ENCODE data around the gene LAMTOR5. TPM values are rescaled to one million over a fixed set of nuclear protein-coding genes. Genes with fewer than 3 reads are reported as not detected.
"Not testable (repeated sequence)": the region's sequence is repeated elsewhere in the genome, so short reads cannot be mapped to it uniquely, and the experiment has no call there.

LAMTOR5 gene
- total and polyA plus RNA-seq, 12 donors = 209 to 506 (median 248) TPM

GRCh38 chr1:110408488-110408887, 994 bp upstream of the LAMTOR5 start:
- 84 to 85% methylated on average over 8 of the region's 8 CpGs for WGBS, 2 donors
- no peak for ATAC-seq
- intact Hi-C loops (cut with DNase I) = loop anchor here in 6 of 10 donors (5.0 to 10.0 kb wide), 5 partner anchors 66 to 371 kb away; partner anchors contain the start of genes RBM15 (in 3 of the 6) and KCNC4 (in 1 of the 6)
- H3K27me3 ChIP-seq = no peaks in the 10 kb centered on the region
- no peak for TF ChIP-seq CTCF (IDR thresholded peaks at IDR 0.05)
- H3K4me3 ChIP-seq = peak overlapping the region in 8 of 10 donors; percentile 65 to 99 (median 80)
- no peak for DNase-seq
- H3K4me1 ChIP-seq = peaks cover 6 to 38% (median 25%) of the 10 kb centered on the region in 9 donors
- no peaks in the 10 kb centered on the region for H3K9me3 ChIP-seq
- peak overlapping the region in 7 of 10 donors; percentile 87 to 98 (median 95) for H3K27ac ChIP-seq
- peaks cover 0 to 27% (median 22%) of the 10 kb centered on the region in 9 donors for H3K36me3 ChIP-seq

- ATAC-seq = not testable (repeated sequence)
- peaks cover 0 to 48% (median 41%) of the 10 kb centered on the region in 9 donors for H3K36me3 ChIP-seq
Observed at GRCh38 chr1:110406407-110406806, 1.1 kb downstream of the LAMTOR5 start.

GRCh38 chr1:110404401-110404800, 3.1 kb downstream of the LAMTOR5 start:
- Histone ChIP-seq H3K27ac (no peak overlapping the region), H3K36me3 (peaks cover 0 to 68% (median 58%) of the 10 kb centered on the region in 9 donors), H3K9me3 (no peaks in the 10 kb centered on the region), H3K27me3 (no peaks in the 10 kb centered on the region), H3K4me3 (no peak overlapping the region), H3K4me1 (peaks cover 0 to 33% (median 24%) of the 10 kb centered on the region in 9 donors)
- 89 to 92% methylated on average over 4 of the region's 4 CpGs for WGBS, 2 donors
- TF ChIP-seq CTCF (IDR thresholded peaks at IDR 0.05) = no peak
- no peak for ATAC-seq
- no peak for DNase-seq
- intact Hi-C loops (cut with DNase I) = loop anchor here in 1 of 10 donors (10.0 kb wide), 1 partner anchor 70 kb away; the partner anchor contains the start of gene RBM15

More at GRCh38 chr1:110406407-110406806, 1.1 kb downstream of the LAMTOR5 start:
- peak overlapping the region; percentile 52 to 99 (median 78) for H3K4me3 ChIP-seq
- intact Hi-C loops (cut with DNase I) = loop anchor here in 8 of 10 donors (2.0 to 10.0 kb wide), 7 partner anchors 64 to 369 kb away; partner anchors contain the start of genes RBM15 (in 6 of the 8) and KCNC4 (in 2 of the 8)
- not testable (repeated sequence) for H3K9me3 ChIP-seq, H3K27me3 ChIP-seq, DNase-seq
- H3K4me1 ChIP-seq = peaks cover 0 to 33% (median 24%) of the 10 kb centered on the region in 9 donors
- 80 to 81% methylated on average over 15 of the region's 15 CpGs for whole genome bisulfite sequencing, 2 donors
- peak overlapping the region in 7 of 10 donors; percentile 87 to 98 (median 95) for H3K27ac ChIP-seq

- no peak for TF ChIP-seq CTCF (IDR thresholded peaks at IDR 0.05)
- ATAC-seq (no peak), DNase-seq (no peak)
- 95 to 96% methylated on average over 5 of the region's 5 CpGs for WGBS, 2 donors
- H3K27ac ChIP-seq = no peak overlapping the region
- no peaks in the 10 kb centered on the region for H3K9me3 ChIP-seq
- H3K36me3 ChIP-seq = peaks cover 0 to 74% (median 59%) of the 10 kb centered on the region in 9 donors
- H3K27me3 ChIP-seq = no peaks in the 10 kb centered on the region
- H3K4me1 ChIP-seq = peaks cover 0 to 31% (median 20%) of the 10 kb centered on the region in 9 donors
- no peak overlapping the region for H3K4me3 ChIP-seq
- intact Hi-C loops (cut with DNase I) = loop anchor here in 1 of 10 donors (10.0 kb wide), 1 partner anchor 69 kb away; the partner anchor contains the start of gene RBM15
Observed at GRCh38 chr1:110403805-110404204, 3.7 kb downstream of the LAMTOR5 start.

- not testable (repeated sequence) for ATAC-seq, H3K27me3 ChIP-seq, H3K27ac ChIP-seq, DNase-seq, H3K9me3 ChIP-seq, H3K4me3 ChIP-seq, H3K4me1 ChIP-seq
- H3K36me3 ChIP-seq = peaks cover 0 to 81% (median 19%) of the 10 kb centered on the region in 9 donors
- intact Hi-C loops (cut with DNase I) = loop anchor here in 1 of 10 donors (10.0 kb wide), 1 partner anchor 52 kb away; no protein-coding TSS in a partner anchor
- WGBS, 2 donors = 97% methylated on average over 46 to 48 of the region's 48 CpGs
Observed at GRCh38 chr1:110396259-110396958, 11.1 kb downstream of the LAMTOR5 start.
